GM21526 (cell line): ENCODE results near the gene DDX42.
"Not testable (repeated sequence)": the region's sequence is repeated elsewhere in the genome, so short reads cannot be mapped to it uniquely, and the experiment has no call there.

ENCODE experiments used
- ATAC-seq: cut with Tn5 transposase; IDR thresholded peaks from one replicate; pipeline ENCODE4 v1.9.1; 2021; ENCODE audit warnings: moderate library complexity; ENCODE audit not compliant: unreplicated experiment, low FRiP score

The DDX42 gene

DNA sequence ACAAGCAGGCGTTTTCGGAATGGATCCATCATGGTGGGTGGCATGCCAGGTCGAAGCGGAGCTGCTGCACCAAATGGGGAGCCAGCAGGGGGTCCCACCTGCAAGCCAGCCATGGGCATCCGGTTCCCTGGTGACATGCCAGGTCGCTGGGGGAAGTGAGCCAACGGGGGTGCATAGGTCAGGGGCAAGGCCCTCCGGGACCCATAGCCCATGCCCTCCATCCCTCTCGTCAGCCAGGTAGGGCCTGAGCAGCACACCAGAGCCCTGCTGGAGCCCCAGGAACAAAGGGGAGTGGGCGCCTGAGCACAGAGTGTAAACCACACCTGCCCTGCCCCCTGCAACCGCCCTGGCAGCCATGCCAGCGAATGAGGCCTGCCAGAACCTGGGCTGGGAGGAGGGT lies 63.5 kb downstream of the DDX42 start:
- no peak for ATAC-seq

DNA sequence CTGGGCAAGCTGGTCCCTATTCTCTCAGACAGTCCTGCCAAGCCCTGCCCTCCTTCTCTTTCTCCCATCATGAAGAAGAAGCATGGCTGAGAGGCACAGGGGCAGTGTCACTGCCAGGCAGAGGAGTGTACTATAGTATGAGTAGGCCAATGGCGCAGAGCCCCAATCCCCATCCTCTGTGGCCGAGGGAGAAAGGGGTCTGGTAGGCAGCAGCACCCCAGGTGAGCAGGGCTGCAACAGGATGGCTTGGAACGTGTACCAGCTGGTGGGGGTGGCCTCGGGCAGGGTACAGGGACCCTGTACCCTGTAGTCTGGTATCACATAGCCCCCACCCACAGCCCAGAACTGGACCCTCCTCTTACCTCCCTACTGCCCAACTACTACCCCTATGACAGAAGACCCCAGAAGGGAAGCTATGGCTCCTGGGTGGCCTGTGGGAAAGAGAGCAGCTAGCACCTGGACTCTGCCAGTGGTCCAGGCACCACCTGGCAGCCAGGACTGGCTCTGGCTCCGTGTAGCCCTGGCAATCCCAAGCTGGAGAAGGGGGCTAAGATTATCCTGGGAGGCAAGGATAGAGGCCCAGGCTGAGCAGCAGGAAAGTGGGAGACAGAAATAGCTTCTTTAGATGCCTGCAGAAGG lies 64.1 kb downstream of the DDX42 start:
- ATAC-seq = no peak

DNA sequence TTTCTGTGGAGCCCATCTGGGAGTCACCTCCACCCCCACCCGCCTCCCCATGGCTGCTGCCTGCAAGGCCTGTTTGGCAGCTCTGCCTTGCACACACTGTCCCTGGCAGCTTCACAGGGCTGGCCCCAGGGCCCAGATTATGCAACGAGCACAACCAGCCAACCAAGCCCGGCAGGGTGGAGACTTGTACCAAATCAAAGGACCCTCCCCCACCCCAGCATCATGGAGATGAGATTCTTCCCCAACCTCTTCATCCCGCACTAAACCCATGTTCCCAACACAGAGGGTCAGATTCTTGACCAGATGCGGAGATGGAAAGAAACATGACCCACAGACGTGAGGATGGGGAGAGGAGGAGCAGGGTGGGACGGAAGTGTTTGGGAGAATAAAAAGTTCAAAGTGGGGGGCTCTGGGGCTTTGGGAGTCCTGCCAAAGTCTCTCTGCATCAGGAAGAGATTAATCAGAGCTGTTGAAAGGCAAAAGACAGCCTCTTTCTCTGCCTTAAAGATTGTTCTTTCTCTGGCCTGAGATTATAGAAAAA lies 64.7 kb downstream of the DDX42 start:
- ATAC-seq = no peak

DNA sequence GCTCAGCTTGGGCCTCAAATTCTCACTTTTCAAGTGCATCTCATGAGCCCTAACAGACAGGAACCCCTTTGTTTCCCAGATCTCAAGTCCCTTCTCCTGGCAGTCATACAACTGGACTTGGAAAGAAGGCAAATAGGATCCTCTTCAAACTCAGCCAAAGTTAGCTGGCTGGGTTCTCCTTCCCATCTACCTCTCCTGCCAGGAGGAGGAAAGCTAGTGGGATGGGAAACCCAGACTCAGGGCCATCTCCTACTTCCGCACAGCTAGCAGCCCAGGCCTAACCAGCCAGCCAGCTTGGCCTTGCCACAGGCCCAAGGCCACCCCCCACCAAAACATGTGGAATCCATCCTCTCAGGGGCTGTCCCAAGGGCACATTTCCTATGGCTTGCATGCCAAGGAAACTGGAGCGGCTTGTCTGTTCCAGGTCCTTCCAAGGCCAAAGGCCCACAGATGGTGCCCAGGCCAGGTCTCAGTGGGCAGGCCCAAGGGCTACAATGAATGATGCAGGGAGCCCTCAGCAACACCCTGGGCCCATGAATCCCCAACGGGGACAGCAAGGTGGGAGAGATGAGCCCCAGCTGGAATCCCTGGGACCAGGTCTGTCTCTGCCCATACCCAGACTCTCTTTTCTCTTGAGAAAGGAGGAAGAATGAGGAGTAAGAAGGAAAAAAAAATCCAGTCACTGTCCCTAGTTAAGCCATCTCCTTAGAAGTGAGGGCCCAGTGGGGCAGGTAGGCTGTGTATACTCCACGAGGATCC lies 66.8 kb downstream of the DDX42 start:
- ATAC-seq = no peak

DNA sequence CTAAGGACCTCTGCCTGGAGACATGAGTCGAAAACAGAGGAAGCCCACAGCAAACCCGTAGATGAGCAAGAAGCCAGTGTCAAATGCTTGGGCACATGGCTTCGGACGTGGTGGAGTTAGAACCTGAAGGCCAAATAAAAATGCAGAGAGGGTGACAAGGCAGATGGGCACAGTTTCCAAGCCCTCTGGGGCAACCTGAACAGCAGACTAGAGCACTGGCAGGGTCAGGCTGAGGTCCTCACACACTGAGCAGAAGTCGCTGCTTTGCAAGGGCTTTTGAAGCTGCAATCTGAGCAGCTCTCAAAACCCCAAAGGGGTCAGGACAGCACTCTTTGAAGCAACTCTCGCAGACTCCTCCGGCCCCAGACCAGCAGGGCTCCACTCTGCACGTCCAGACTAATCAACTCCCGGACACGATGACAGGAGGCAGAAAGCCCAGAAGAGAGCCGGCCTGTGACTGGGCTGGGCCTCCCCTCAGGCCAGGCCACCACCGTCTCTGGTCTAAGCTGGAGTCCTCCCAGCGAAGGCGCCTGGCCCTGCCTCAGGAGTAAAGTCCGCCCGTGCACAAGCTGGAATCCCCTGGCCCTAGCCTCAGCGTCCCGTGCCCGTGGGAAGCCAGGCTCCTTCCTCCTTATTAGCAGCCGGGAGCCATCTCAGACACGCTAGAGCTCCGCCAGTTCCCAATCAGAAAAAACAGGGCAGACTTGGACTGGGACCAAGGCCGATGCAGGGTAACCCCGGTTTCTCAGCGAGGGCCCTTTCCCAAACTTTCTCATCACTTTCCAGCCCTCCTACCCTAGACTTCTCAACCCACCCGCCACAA lies 67.6 kb downstream of the DDX42 start:
- ATAC-seq = no peak

DNA sequence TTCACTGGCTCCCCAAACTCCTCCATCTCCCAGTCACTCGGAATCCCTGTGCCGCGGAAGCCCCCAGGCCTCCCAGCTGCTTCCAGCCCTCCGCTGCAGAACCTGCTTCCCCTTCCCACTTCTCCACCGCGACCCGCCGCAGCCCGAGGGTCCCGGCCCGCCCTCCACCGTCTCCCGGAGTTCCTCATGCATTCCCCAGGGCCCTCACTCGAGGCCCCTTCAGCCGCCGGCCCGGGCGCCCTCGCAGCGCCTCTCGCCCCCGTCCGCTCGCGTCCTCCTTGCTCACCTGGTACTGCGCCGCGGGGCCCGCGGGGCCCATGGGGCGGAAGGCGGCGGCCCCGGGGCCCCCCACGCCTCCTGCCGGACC lies 68.2 kb downstream of the DDX42 start:
- peak; percentile 30 for ATAC-seq

DNA sequence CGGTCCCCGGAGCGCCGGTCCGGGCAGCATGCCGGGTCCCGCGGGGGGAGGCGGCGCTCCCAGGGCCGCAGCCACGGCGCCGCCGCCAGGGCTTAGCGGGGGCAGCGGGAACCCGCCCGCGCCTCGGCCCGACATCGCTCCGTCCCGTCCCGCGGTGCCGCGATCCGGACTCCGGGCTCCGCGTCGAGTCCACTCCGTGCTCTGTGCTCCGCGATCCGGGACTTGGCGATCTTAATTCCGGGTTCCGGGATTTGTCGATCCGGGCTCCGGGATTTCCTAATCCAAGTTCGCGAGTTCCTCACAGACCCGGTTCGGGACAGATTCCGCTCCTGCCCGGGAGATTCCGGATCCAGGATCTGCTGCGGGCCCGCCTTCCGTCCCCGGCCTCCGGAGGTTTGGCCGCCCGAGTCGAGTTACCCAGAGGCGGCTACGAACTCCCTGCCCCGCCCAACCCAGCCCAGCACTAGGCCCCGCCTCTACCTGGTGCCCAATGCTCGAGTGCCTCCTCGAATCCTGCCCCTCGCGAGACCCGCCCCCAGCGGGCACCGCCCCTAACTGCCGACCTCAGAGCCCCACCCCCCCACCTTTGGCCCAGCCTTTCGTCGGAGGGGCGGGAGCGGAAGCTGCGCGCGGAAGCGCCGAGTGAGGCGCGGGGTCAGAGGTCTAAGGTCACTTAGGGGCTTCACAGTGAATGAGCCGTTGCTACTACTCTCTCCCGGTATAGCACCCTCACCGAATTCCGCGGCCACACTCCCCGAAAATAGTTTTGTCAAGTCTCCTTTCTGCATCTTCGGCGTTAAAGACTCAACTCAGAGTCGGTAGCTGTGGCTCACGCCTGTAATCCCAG lies 68.8 kb downstream of the DDX42 start, which contains the start of gene SMARCD2:
Gene SMARCD2, minus strand, starts transcription at position 146 of the 847 bp plus-strand sequence. Its CDS starts 11 bp downstream, at position 135.
- peak; percentile 61 for ATAC-seq

DNA sequence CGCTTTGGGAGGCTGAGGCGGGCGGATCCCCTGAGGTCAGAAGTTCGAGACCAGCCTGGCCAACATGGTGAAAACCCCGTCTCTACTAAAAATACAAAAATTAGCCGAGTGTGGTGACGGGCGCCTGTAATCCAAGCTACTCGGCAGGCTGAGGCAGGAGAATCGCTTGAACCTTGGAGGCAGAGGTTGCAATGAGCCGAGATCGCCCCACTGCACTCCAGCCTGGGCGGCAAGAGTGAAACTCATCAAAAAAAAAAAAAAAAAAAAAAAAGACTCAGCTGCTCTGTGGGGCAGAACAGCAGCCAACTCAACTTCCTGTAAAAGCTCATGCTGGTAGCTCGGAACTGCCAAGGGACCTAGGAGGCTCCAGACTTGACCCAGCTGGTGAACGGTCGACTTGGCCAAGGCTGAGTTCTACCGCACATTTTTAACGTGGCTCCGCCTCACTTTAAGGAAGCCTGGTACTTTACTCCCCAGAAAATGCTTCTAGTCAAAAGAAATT lies 69.5 kb downstream of the DDX42 start:
- ATAC-seq = not testable (repeated sequence)

DNA sequence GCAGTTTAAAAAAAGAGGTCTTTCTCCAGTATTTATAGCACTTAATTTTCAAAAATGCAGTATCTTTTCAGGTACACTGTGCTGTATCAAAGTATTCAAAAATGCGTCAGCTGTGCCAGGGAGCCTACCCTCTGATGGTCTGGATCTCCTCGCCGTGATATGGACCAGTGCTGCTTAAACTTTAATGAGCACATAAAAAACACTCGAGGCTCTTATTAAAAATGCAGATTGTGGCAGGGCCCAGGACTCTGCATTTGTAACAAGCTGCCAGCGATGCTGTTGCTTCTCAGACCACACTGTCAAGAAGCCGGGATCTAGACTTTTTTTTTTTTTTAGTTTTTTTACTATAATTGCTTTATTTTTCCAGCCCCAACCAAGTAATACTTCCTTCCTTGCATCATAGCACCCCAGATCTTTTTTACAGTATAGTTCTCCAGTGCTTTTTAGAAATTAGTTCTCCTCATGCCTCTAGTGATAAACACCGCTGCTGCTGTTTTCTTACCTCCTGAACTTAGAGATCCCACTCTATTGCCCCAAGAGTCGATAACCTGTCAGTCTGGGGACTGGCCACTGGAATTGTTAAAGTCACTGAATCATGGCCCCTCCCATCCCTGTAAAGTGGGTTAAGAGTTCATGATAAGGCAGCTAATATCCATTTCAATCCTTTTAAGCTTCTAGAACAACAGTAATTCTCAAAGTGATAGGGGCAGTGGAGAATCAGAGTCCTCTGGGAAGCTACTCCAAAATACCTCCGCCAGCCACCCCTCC lies 70.1 kb downstream of the DDX42 start:
- ATAC-seq = no peak

DNA sequence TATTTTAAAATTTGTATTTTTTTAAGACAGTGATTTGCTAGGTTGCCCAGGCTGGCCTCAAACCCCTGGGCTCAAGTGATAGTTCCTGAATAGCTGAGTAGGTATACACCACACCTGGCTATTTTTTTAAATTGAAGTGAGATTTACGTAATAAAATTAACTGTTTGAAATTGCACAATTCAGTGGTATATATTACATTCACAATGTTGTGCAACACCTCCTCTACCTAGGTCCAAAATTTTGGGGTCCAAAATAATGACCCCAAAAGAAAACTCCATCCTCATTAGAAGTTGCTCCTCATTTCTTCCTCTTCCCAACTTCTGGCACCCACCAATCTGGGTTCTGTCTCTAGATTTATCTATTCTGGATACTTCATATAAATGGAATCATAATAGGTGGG lies 71.5 kb downstream of the DDX42 start:
- no peak for ATAC-seq

DNA sequence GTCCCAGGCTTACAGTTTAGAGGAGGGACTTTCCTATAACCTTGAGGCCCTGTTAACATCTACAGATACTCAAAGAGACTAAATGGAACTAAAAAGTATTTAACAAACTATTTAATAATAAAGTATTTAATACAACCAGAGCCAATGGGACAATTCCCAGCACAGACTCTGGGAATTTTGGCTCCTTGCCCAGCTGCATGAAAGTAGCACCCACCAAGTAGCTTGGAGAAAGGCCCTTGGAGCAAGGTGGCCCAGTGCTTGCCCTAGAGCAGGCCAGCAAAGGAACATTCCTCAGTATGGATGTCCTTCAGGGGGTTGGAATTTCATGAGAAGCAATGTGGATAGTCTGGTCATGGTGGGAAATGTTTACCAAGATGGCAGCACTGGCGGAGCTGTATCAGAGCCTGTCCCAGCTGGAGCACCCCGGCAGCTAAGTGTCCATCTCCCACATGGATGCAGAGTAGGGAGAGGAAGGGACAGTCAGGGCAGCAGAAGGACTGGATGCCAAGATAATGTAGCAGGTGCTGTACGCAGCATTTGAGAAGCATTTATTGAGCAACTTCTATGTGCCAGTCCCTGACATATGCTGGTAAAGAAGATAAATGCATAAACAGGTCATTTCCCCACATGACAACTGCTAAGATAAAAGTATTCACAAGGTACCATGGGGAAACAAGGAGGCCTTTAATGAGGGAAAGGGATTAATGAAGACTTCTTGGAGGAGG lies 73.7 kb downstream of the DDX42 start:
- ATAC-seq = no peak

DNA sequence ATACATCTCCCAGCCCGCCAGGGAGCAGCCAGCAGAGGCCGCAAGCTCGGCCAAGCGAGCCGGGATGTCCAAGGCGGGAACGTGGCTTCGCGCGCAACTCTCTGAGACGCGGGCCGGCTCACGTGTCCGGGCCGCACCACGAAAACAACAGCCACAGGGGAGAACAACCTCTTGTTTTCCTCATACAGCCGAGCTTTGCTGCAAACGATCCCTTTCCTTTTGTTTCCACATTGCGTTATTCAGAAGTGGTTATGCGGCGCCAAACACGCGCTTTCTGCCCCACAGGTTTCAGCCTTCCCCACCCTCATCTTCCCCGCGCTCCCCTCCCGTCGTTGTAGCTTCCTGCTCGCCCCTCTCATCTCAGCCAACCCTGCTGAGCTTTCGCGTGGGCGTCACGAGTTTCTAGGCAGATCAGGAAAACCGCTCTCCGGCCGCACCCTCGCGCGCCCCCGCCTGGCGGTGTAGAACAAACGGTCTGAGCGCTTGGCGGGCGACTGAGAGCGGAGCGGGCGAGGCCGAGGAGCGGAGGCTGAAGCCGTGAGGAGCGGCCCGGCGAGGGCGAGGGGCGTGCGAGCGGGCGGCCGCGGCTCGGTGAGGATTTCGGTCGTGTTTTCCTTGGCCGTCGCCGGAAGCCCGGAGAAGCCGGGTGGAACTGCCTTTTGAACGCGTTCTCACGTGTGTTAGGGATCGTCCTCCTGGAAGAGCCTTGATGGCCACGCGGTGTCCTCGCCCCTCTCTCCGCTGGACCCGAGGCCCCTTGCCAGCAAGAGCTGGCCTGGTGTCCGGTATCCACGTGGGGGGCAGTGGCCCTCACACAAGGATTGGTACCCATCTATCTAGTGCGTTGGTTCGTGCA lies 75.1 kb downstream of the DDX42 start:
- peak; percentile 65 for ATAC-seq

DNA sequence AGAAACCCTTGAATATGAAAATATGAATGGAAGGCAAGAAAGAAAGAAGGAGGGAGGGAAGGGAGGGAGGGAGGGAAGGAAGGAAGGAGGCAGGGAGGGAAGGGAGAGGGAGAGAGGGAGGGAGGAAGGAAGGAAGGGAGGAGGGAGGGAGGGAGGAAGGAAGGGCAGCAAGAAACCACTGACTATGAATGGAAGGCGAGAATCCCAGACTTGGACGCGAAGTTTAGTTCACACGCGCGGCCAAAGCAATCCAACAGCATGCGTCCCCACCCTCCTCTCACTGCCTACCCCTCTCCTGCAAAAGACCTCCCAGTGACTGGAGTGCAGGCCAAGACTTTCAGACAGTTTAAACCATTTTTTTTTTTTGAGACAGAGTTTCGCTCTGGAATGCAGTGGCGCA lies 76.4 kb downstream of the DDX42 start:
- no peak for ATAC-seq

DNA sequence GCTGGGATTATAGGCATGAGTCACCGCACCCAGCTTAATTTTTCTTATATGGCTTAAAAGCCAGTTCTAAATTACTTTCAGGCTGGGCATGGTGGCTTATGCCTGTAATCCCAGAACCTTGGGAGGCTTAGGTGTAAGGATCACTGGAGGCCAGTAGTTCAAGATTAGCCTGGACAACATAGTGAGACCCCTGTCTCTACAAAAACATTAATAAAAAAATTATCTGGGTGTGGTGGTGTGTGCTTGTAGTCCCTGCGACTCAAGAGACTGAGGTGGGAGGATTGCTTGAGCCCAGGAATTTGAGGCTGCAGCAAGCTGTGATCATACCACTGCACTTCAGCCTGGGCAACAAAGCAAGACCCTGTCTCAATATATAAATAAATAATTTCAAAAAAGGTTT lies 79.3 kb downstream of the DDX42 start:
- ATAC-seq = no peak

DNA sequence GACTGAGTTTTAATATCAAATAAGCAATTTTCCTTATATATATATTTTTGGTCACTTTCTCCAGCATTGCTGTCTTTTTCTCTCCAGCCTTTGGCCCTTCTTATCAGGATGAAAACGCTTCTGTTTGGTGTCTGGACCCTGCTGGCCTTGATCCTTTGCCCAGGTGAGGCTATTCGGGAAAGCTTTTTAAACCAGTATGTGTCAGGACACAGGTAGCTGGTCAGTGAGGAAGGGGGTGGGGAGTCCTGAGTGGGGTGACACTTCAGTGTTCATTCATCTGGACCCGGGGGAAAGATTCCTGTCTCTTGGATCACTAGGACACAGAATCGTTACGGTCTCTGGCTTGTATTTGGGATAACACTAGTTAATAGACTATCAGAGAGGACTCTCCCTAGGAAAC lies 80.7 kb downstream of the DDX42 start:
- no peak for ATAC-seq

DNA sequence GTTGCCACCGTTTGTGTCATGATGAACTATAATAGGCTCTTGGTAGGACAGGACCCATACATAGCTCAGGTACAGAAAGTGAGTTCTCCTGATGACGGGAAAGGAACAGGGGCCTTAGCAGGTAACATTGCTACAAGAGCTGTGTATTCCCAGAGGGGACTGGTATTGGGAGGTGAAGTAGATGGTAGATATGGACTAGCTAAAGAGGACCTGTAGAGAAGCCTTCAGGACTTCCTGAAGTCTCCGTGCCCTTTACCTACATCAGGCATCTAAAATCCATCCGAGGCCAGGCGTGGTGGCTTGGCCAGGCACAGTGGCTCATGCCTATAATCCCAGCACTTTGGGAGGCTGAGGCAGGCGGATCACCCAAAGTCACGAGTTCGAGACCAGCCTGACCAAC lies 81.2 kb downstream of the DDX42 start:
- ATAC-seq = no peak

DNA sequence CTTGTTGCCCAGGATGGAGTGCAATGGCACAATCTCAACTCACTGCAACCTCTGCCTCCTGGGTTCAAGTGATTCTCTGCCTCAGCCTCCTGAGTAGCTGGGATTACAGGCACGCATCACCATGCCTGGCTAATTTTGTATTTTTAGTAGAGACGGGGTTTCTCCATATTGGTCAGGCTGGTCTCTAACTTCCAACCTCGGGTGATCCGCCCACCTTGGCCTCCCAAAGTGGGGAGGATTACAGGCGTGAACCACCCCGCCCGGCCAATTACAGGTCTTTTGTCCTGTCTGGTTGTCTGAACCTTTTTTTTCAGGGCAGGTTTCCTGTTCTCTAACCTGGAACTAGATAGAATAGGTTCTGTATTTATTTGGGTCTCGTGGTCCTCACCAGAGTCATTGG lies 82.5 kb downstream of the DDX42 start:
- not testable (repeated sequence) for ATAC-seq

DNA sequence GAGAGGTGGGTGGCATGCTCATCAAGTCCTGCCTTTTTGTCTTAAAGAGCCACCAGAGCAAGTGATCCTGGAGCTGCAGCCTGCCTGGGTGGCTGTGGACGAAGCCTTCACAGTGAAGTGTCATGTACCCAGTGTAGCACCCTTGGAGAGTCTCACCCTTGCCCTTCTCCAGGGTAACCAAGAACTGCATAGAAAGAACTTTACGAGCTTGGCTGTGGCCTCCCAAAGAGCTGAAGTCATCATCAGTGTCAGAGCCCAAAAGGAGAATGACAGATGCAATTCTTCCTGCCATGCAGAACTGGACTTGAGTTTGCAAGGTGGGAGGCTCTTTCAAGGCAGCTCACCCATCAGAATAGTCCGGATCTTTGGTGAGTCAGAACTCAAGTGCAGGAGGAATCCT lies 85.3 kb downstream of the DDX42 start:
- no peak for ATAC-seq
